GM18867 (cell line): ENCODE measurements around the gene ATE1.
A peak's percentile ranks its signal among the peaks of the same experiment; 100 is the strongest.
"Not testable (repeated sequence)": the region's sequence is repeated elsewhere in the genome, so short reads cannot be mapped to it uniquely, and the experiment has no call there.

Source experiments
- ATAC-seq: cut with Tn5 transposase; IDR thresholded peaks from one replicate; pipeline ENCODE4 v1.9.1; 2021; ENCODE audit warnings: mild to moderate bottlenecking, moderate library complexity; ENCODE audit not compliant: unreplicated experiment

The ATE1 gene

DNA sequence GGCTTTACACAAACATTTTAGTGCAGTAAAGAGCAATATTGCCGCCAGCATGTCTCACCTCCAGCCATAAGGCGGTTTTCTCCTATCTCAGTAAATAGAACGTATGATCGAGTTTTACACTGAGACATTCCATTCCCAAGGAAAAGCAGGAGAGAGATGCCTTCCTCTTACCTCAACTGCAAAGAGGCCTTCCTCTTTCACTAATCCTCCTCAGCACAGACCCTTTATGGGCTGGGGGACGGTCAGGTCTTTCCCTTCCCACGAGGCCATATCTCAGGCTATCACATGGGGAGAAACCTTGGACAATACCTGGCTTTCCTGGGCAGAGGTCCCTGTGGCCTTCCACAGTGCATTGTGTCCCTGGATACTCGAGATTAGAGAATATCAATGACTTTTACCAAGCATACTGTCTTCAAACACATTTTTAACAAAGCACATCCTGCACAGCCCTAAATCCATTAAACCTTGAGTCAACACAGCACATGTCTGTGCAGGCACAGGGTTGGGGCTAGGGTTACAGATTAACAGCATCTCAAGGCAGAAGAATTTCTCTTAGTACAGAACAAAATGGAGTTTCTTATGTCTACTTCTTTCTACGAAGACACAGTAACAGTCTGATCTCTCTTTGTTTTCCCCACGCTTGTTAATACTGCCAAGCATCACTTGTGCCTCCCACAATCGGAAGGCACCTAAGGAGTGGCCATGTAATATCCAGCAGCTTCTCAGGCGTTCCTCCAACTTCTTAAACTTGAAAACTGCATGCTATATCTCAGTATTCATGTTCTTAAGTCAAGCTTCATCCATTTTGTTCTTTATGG is 2.6 kb upstream of the ATE1 start:
- not testable (repeated sequence) for ATAC-seq

- not testable (repeated sequence) for ATAC-seq
Observed at GRCh38 chr10:121929585-121930267, 1.9 kb upstream of the ATE1 start.

DNA sequence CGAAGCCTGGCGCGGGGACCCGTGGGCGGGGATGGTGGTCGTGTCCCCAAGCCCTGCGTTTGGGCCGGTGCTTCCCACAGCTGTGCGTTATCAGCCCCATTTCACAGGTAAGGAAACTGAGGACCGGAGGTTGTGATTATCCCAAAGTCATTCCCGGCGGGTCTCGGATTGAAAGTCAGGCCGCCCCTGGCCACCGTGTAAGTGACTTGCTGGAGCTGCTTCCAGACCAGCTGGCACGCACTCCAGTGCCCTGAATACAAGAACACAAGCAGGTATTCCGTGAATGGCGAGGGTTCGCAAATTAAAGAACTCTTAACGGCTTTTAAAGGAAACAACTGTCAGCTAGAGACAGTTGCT is 675 bp upstream of the ATE1 start:
- ATAC-seq = peak; percentile 10

DNA sequence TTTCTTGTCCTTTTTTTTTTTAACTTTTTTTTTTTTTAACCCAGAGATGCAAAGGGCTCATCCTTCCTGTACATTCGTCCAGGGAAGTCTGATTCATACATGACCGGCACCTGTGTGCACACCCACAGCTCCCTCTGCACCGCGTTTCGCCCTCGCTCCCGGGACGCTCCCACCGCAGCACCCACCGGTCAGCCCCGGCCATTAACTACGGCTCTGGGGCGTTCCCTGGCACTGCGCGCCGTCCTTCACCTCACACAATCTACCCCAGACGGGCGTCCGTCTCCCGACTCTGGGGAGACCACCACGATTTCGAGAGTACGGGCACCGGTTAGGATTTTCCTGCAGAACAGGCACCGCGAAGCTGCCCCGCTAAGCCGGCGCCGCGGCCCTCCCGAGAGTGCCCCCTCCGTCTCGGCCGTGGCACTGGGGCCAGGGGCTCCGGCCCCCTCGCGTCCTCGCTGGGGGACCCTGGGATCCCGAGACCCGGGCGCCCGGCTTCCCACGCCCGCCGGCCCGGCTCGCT is 452 bp downstream of the ATE1 start:
- peak; percentile 44 for ATAC-seq

- peak; percentile 11 for ATAC-seq
Observed at GRCh38 chr10:121926671-121927317, 1.0 kb downstream of the ATE1 start.

DNA sequence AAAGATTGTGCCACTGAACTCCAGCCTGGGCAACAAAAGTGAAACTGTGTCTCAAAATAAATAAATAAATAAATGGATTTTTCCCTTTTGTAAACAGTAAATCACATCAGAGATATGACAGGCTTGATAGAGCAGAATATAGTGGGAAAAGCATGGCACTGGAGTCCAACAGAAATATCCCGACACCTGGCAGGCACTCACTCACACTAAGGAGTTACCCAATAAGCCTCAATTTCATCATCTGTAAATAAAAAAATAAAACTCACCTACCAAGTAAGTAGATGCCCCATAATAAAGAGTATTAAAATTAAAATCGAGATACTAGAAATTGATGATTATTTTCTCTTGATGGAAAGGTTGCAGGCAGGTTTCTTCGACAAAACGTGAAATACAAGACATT is 1.7 kb downstream of the ATE1 start:
- no peak for ATAC-seq

DNA sequence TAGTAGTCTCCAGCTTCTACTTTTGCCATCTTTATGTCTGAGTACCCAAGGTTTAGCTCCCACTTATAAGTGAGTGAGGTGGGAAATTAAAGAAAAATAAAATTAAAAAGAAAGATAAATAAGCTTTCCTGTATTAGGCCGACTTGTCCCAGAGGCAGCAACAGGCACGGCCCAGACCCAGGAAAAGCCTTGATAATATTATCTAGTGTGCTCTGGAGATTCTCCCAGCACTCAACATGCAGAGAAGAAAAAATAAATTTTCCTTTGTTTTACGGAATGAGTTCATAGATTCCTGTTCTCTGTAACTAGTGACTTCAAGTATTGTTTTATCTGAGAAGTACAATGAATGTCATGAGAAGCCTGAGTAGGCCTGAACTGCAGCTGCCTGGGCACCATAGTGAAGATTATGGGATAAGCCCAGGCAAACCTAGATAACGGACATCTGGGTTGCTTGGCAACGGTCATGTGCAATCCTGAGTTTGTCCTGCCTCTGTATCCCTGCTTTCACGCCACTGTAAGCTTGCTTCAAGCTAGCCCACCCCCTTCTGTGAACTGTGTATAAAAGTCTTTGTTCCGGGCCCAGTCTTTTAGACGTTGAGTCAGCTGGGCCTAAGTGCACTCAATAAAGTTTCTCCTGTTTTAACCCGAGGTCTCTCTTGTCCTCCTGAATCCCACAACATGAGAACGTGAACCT is 6.4 kb downstream of the ATE1 start:
- ATAC-seq = no peak

GRCh38 chr10:121919666-121920065 is 8.2 kb downstream of the ATE1 start:
- ATAC-seq = peak; percentile 98

DNA sequence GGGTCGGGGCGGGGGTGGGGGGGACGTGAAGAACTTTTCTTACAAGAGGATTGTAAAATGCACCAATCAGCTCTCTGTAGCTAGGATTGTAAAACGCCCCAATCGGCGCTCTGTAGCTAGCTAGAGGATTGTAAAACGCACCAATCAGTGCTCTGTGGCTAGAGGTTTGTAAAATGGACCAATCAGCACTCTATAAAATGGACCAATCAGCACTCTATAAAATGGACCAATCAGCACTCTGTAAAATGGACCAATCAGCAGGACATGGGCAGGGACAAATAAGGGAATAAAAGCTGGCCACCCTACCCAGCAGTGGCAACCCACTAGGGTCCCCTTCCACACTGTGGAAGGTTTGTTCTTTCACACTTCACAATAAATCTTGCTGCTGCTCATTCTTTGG is 9.0 kb downstream of the ATE1 start:
- not testable (repeated sequence) for ATAC-seq

- ATAC-seq = no peak
Observed at GRCh38 chr10:121914661-121915060, 13.2 kb downstream of the ATE1 start.

DNA sequence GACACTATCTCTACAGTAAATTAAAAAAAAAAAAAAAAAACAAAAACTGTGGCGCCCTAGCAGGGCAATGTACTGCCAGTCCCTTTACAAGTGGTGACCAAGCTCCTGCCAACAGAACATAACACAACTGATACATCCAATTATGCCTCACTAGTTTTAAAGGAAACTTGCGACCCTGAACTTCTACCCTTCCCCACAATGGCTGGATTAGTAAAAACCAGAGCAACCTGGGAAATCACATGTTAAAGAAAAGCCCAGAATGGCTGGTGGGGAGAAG is 16.5 kb downstream of the ATE1 start:
- no peak for ATAC-seq

- no peak for ATAC-seq
Observed at GRCh38 chr10:121910673-121911420, 17.0 kb downstream of the ATE1 start.

GRCh38 chr10:121904888-121905287 is 22.9 kb downstream of the ATE1 start:
- no peak for ATAC-seq

DNA sequence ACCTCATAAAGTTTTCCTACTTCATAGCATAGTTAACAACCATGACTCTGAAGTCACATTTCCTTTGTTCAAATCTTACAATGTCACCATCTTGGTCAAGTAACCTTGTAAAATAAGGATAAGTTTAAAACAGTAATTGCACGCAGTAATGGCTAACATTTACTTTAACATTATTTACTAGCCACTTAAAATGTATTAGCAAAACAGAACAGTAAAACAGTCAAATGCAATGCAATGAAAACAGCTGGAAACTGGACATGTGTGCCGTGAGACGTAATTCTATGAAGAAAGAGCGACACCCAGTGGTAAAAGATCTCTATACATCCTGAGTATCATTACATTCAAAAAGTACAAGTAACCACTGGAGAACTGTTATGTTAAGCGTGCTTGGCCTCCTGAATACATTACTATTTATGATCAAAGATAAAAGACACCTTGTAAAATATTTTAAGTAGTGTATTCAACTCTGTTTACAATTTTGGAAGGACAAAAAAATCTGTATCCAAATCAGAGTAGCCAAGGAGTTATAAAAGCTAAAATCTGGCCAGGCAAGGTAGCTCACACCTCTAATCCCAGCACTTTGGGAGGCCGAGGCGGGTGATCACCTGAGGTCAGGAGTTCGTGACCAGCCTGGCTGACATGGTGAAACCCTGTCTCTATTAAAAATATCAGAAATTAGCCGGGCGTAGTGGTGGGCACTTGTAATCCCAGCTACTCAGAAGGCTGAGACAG is 27.2 kb downstream of the ATE1 start:
- ATAC-seq = peak; percentile 85

- no peak for ATAC-seq
Observed at GRCh38 chr10:121899727-121900126, 28.1 kb downstream of the ATE1 start.

GRCh38 chr10:121891103-121891502 is 36.7 kb downstream of the ATE1 start:
- no peak for ATAC-seq

GRCh38 chr10:121889212-121889611 is 38.6 kb downstream of the ATE1 start:
- no peak for ATAC-seq

DNA sequence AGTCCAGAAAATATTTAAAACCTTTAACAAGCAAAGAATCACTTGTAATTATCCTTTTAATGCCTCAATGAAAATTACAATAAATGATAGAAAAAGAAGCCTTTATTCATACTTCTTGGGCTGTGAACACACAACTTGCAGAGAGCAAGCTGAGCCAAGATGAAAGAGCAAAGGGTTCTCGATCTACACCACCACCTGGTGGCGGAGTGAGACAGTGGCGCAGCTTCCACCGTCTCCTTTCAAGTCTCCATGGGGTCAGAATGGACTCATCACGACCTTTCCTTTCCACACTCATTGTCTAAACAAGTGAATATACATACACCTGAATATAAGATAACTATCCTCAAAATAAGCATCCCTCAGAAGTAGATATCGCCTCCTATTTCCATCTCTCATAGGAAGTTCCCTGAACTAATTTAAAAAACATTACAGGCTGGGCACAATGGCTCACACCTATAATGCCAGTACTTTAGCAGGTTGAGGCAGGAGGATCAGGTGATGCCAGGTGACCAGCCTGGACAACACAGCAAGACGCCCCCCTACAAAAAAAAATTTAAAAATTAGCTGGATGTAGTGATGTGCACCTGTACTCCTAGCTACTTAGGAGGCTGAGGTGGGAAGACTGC is 40.7 kb downstream of the ATE1 start:
- peak; percentile 65 for ATAC-seq

DNA sequence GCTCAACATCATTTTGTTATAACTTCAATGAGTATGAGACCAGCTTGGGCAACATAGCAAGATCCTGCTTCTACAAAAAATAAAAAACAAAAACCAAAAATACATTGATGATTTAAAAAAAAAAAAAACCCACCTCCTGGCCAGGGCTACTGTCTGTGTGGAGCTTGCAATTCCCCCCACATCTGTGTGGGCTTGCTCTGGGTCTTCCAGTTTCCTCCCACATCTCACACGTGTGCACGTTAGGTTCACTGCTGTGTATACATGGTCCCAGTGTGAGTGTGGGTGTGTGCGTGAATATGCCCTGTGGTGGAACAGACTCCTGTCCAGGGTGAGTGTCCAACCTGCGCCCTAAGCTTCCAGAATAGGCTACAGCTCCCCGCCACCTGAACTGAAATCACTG is 41.6 kb downstream of the ATE1 start:
- no peak for ATAC-seq

GRCh38 chr10:121880895-121881294 is 46.9 kb downstream of the ATE1 start:
- no peak for ATAC-seq
